B cell (primary cell): ENCODE results near the gene SYNE4. TPM values are rescaled to one million over a fixed set of nuclear protein-coding genes. Genes with fewer than 3 reads are reported as not detected.

ENCODE experiments used
- ATAC-seq: fragments of 200-7000 bp; cut with Tn5 transposase; one replicate; pipeline ENCODE4 v1.10.0; 2021; ENCODE audit warnings: low read depth, mild to moderate bottlenecking, moderate number of reproducible peaks, moderate library complexity
- CTCF ChIA-PET: fragments of 350-600 bp; sonication (Branson Sonifier 250); formaldehyde crosslinking; loops from one replicate; lab custom pipeline; 2021; ENCODE audit warnings: antibody characterized with exemption, inconsistent platforms; lab: Charles Lee
- POLR2A ChIA-PET: fragments of 350-600 bp; sonication (Branson Sonifier 250); formaldehyde crosslinking; loops from one replicate; lab custom pipeline; 2021; ENCODE audit warnings: antibody characterized with exemption; lab: Charles Lee
- DNase-seq: peaks from one replicate; pipeline ENCODE4 v3.0.0; 2013
- H2AFZ ChIP-seq: 2 replicates; pipeline ENCODE4 v1.6.1; 2012; ENCODE audit warnings: mild to moderate bottlenecking, low read depth, low read length; ENCODE audit not compliant: insufficient read depth, poor library complexity, severe bottlenecking
- H3K27ac ChIP-seq, 2 donors: 1 replicate in 1 of 2; 2 replicates in 1 of 2; pipeline ENCODE4 v1.5.1; 2012 to 2013; ENCODE audit warnings: low read length in 2 of 2, mild to moderate bottlenecking in 2 of 2, moderate library complexity in 1 of 2
- H3K27me3 ChIP-seq, 4 experiments: fragments of 200-600 bp in 1 of 4; sonication (generic) in 1 of 4; replicated peaks in 1 of 4; 1 replicate in 2 of 4; 2 replicates in 2 of 4; pipeline versions ENCODE4 v1.6.1 to v1.7.0; 2013 to 2016; ENCODE audit warnings: low read length in 3 of 4, mild to moderate bottlenecking in 2 of 4, mixed read lengths in 1 of 4, moderate library complexity in 1 of 4; ENCODE audit not compliant: insufficient read depth in 4 of 4, control insufficient read depth in 3 of 4; ENCODE audit errors: control extremely low read depth in 1 of 4
- H3K36me3 ChIP-seq, 2 experiments: replicated peaks in 1 of 2; 1 replicate in 1 of 2; 2 replicates in 1 of 2; pipeline versions ENCODE4 v1.6.1 to v1.7.1; 2013; ENCODE audit warnings: low read length in 1 of 2; ENCODE audit not compliant: insufficient read depth in 2 of 2, control insufficient read depth in 1 of 2; ENCODE audit errors: control extremely low read depth in 1 of 2, extremely low read depth in 1 of 2
- H3K4me1 ChIP-seq, 2 donors: fragments of 200-600 bp in 1 of 2; sonication (generic) in 1 of 2; 1 replicate in 1 of 2; 2 replicates in 1 of 2; pipeline versions ENCODE4 v1.5.1 to v1.6.1; 2013 to 2017; ENCODE audit warnings: low read length in 2 of 2; ENCODE audit not compliant: control insufficient read depth in 2 of 2, insufficient read depth in 2 of 2
- H3K4me2 ChIP-seq: replicated peaks from 2 replicates; pipeline ENCODE3; 2012; ENCODE audit warnings: mild to moderate bottlenecking, low read depth, low read length; ENCODE audit not compliant: poor library complexity, severe bottlenecking
- H3K4me3 ChIP-seq, 5 experiments: fragments of 200-600 bp in 1 of 5; sonication (generic) in 1 of 5; 1 replicate in 3 of 5; 2 replicates in 2 of 5; pipeline versions ENCODE4 v1.5.1 to v1.7.0; 2011 to 2016; ENCODE audit warnings: low read length in 4 of 5, mild to moderate bottlenecking in 4 of 5, low read depth in 2 of 5, control low read depth in 1 of 5, moderate library complexity in 1 of 5; ENCODE audit not compliant: insufficient read depth in 1 of 5; ENCODE audit errors: control extremely low read depth in 1 of 5, extremely low read depth in 1 of 5
- H3K79me2 ChIP-seq: fragments of 200-600 bp; sonication (generic); one replicate; pipeline ENCODE4 v1.6.0; 2016; ENCODE audit warnings: low read length; ENCODE audit not compliant: control insufficient read depth, insufficient read depth
- H3K9ac ChIP-seq: fragments of 200-600 bp; sonication (generic); 2 replicates; pipeline ENCODE4 v1.6.1; 2017; ENCODE audit warnings: mild to moderate bottlenecking, low read length, moderate library complexity
- H3K9me3 ChIP-seq, 3 donors: one replicate each; pipeline versions ENCODE4 v1.6.1 to v1.7.1; 2013; ENCODE audit warnings: low read length in 2 of 3; ENCODE audit not compliant: control insufficient read depth in 2 of 3, insufficient read depth in 1 of 3; ENCODE audit errors: control extremely low read depth in 1 of 3
- H4K20me1 ChIP-seq: 2 replicates; pipeline ENCODE4 v1.6.0; 2012; ENCODE audit warnings: mild to moderate bottlenecking, low read length; ENCODE audit not compliant: insufficient read depth, control insufficient read depth, poor library complexity, severe bottlenecking
- H3K27ac Mint-ChIP-seq: one replicate; pipeline ENCODE4 v1.8.0; 2021; ENCODE audit warnings: mixed read lengths
- H3K27me3 Mint-ChIP-seq: one replicate; pipeline ENCODE4 v1.8.0; 2021; ENCODE audit warnings: mixed read lengths
- H3K4me1 Mint-ChIP-seq: one replicate; pipeline ENCODE4 v1.8.0; 2021; ENCODE audit warnings: mixed read lengths
- H3K4me3 Mint-ChIP-seq: one replicate; pipeline ENCODE4 v1.8.0; 2021; ENCODE audit warnings: mixed read lengths
- H3K9me3 Mint-ChIP-seq: one replicate; pipeline ENCODE4 v1.8.0; 2022; ENCODE audit warnings: mixed read lengths; ENCODE audit not compliant: insufficient read depth
- EZH2 ChIP-seq: IDR thresholded peaks from 2 replicates; pipeline ENCODE4 v1.6.1; 2012; ENCODE audit warnings: borderline replicate concordance, low read depth, mild to moderate bottlenecking, moderate library complexity, low read length; ENCODE audit not compliant: insufficient read depth, poor library complexity, severe bottlenecking
- WGBS: methylation state at CpG from one replicate; pipeline ENCODE4 v1.1.5; 2013; ENCODE audit warnings: missing lambda C conversion rate; ENCODE audit not compliant: insufficient coverage; 5-methylcytosine and 5-hydroxymethylcytosine counted together
- intact Hi-C: fragments of 100-400 bp; cut with micrococcal nuclease; formaldehyde crosslinking; loops from one replicate; pipeline ENCODE4 v1.10.0; 2022
- polyA plus RNA-seq: library from polyadenylated mRNA; depleted of rRNA; stranded (reverse); fragments of >200 nt; gene quantifications from 2 replicates; pipeline ENCODE4 v1.2.3, GENCODE V29; 2012
- total RNA-seq, 2 donors: library from RNA; stranded (reverse); fragments of 120-200 nt in 1 of 2; gene quantifications; 1 replicate in 1 of 2; 2 replicates in 1 of 2; pipeline versions ENCODE4 v1.2.3 to v1.2.4, GENCODE V29; 2013 to 2022
- TF ChIP-seq, protein P1 (sequence below): fragments of 200-600 bp; IDR thresholded peaks from one replicate; pipeline ENCODE4 v1.8.0; 2022; ENCODE audit warnings: antibody characterized with exemption, mild to moderate bottlenecking

The SYNE4 gene
- total and polyA plus RNA-seq, 2 donors (not counting 1 experiment from before 2014, with no cell fraction given), result 2.3 to 2.4 TPM

DNA sequence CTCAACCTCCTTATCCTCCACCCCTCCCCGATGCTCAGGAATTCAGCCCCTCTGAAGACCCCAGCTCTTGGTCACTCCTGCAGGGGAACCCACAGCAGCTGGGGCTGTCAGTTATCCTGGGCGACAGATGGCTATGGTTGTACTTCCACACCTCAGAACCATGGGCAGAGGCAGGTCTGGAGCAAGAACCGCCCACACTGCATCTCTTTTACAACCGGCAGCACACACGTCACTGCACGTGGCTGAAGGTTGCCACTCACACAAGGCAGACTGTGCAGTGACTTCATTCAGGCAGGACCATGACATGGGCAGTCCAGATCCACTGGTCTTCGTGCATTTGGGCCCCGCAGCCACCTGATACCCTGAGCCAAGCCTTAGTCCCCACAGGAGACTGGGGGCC is 35.1 kb downstream of the SYNE4 start:
- no peak for DNase-seq
- Histone ChIP-seq H3K4me1 (no peaks in the 10 kb centered on the region), H3K4me3 (no peak overlapping the region), H2AFZ (no peak overlapping the region), H3K9ac (no peak overlapping the region), H4K20me1 (no peaks in the 10 kb centered on the region), H3K27ac (no peak overlapping the region), H3K9me3 (no peaks in the 10 kb centered on the region), H3K36me3 (no peaks in the 10 kb centered on the region), H3K79me2 (no peaks in the 10 kb centered on the region), H3K27me3 (peaks cover 0 to 9% (median 1%) of the 10 kb centered on the region in 4 experiments), H3K4me2 (no peak overlapping the region)
- POLR2A ChIA-PET, result no interaction called here
- TF ChIP-seq, protein P1, sequence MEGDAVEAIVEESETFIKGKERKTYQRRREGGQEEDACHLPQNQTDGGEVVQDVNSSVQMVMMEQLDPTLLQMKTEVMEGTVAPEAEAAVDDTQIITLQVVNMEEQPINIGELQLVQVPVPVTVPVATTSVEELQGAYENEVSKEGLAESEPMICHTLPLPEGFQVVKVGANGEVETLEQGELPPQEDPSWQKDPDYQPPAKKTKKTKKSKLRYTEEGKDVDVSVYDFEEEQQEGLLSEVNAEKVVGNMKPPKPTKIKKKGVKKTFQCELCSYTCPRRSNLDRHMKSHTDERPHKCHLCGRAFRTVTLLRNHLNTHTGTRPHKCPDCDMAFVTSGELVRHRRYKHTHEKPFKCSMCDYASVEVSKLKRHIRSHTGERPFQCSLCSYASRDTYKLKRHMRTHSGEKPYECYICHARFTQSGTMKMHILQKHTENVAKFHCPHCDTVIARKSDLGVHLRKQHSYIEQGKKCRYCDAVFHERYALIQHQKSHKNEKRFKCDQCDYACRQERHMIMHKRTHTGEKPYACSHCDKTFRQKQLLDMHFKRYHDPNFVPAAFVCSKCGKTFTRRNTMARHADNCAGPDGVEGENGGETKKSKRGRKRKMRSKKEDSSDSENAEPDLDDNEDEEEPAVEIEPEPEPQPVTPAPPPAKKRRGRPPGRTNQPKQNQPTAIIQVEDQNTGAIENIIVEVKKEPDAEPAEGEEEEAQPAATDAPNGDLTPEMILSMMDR, result no peak
- TF ChIP-seq EZH2, result no peak
- CTCF ChIA-PET, result no interaction called here
- no peaks in the 10 kb centered on the region for H3K9me3 Mint-ChIP-seq
- no peak overlapping the region for H3K27ac Mint-ChIP-seq
- intact Hi-C loops, result no loop called here
- WGBS, result 52% methylated on average over 8 of the region's 8 CpGs
- peaks cover 29% of the 10 kb centered on the region for H3K27me3 Mint-ChIP-seq
- no peak for ATAC-seq
- no peaks in the 10 kb centered on the region for H3K4me1 Mint-ChIP-seq
- no peak overlapping the region for H3K4me3 Mint-ChIP-seq

DNA sequence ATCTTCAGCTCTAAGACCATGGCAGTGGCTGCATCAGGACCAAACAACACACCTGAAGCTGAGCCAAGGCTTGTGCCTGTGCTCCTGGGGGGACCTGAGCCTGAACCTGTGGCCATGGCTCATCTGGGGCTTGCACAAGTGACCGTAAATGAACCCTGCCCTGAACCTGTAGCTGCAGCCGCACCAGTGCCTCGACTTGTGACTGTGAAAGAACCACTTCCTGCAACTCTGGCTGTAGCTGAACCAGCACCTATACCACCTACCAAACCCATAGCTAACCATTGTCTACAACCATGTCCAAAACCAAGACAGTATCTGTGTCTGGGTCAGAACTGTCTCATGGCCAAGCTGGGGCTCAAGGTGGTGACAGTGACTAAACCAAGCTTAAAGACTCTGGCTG is 41.8 kb downstream of the SYNE4 start:
- H3K79me2 ChIP-seq, result no peaks in the 10 kb centered on the region
- H3K36me3 ChIP-seq, result no peaks in the 10 kb centered on the region
- H3K4me1 ChIP-seq, result no peaks in the 10 kb centered on the region
- H3K9me3 ChIP-seq, result no peaks in the 10 kb centered on the region
- H3K4me2 ChIP-seq, result no peak overlapping the region
- no peak overlapping the region for H3K4me3 Mint-ChIP-seq
- H4K20me1 ChIP-seq, result no peaks in the 10 kb centered on the region
- TF ChIP-seq EZH2, result no peak
- TF ChIP-seq, protein P1, result no peak
- ChIA-PET CTCF (interaction anchor here (0.7 kb wide), 1 partner anchor 134 kb away, joined by 4 read pairs; no protein-coding TSS in a partner anchor), POLR2A (no interaction called here)
- H3K4me3 ChIP-seq, result no peak overlapping the region
- H3K9ac ChIP-seq, result no peak overlapping the region
- no peak overlapping the region for H3K27ac ChIP-seq
- no peaks in the 10 kb centered on the region for H3K9me3 Mint-ChIP-seq
- H3K27ac Mint-ChIP-seq, result no peak overlapping the region
- H3K27me3 ChIP-seq, result peaks cover 0 to 7% (median 5%) of the 10 kb centered on the region in 4 experiments
- H3K4me1 Mint-ChIP-seq, result no peaks in the 10 kb centered on the region
- 85% methylated on average over 3 of the region's 3 CpGs for WGBS
- no peak overlapping the region for H2AFZ ChIP-seq
- H3K27me3 Mint-ChIP-seq, result peaks cover 22% of the 10 kb centered on the region
- no peak for DNase-seq
- intact Hi-C loops, result no loop called here
- no peak for ATAC-seq
